ENCODE data around the gene ELP2. TPM values are rescaled to one million over a fixed set of nuclear protein-coding genes. Genes with fewer than 3 reads are reported as not detected.

ELP2 gene
- total and polyA plus RNA-seq, 9 of the 15 experiments (the other 6 are each of a cell fraction or from before 2014, with no cell fraction given), result 76.8 to 192 (median 140) TPM

DNA sequence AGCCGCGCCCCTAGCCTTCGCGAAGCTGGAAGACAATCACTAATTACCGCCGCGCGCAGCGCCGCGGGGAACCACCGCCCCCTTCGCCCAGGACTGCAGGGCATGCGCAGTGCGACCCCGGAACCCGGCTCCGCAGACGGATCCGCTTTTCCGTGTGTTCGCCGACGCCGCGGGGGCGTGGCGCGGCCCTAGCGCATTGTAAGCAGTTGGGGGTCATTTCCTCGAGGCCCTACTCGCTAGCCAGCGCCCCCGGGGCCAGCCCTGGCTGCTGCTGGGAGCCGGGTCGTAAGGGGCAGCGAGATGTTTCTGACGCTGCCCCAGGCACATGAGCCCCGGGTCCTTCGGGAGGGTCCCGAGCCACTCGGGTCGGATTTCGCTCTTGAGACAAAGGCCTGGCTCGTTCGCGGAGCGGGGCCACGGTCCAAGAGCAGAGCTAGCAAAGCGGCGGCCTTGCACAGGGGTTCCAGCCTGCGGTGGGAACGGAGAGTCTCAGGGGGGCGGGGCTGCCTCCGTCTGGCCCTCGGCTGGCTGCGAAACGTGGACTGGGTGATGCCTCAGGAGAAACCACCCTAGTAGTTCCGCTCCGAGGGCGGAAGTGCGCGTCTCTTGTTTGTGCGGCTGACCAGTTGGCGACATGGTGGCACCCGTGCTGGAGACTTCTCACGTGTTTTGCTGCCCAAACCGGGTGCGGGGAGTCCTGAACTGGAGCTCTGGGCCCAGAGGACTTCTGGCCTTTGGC lies at the start of gene ELP2, which contains the start of gene SLC39A6 (continued):
- TF ChIP-seq HDAC2 (IDR thresholded peaks at IDR 0.05) (0 out of 2 replicates have a peak, but pooled peaks have one; percentile 95), SMAD4 (CRISPR knock-in tag; conservative IDR thresholded peaks at IDR 0.05) (peak; percentile 63), RBBP5 (IDR thresholded peaks at IDR 0.05; ENCODE audit: borderline replicate concordance, insufficient read depth, low read length, poor library complexity, severe bottlenecking) (peak; percentile 88), ZNF224 (CRISPR knock-in tag; IDR thresholded peaks at IDR 0.05) (no peak), ARID1B (IDR thresholded peaks at IDR 0.05) (peak; percentile 44; the same call in 1 of the 2 replicates), ZSCAN29 (IDR thresholded peaks at IDR 0.05) (peak; percentile 55; the same call in 1 of the 2 replicates), SRSF7 (optimal IDR thresholded peaks at IDR 0.05; ENCODE audit: low read depth, low read length) (no peak), SAFB (IDR thresholded peaks at IDR 0.05; ENCODE audit: borderline replicate concordance, low read depth, low read length) (no peak; the same call in 1 of the 2 replicates), FOXP1 (CRISPR knock-in tag; IDR thresholded peaks at IDR 0.05) (peak; percentile 4; the same call in 1 of the 2 replicates), ZNF121 (CRISPR knock-in tag; conservative IDR thresholded peaks at IDR 0.05) (no peak), SMAD1 (IDR thresholded peaks at IDR 0.05; ENCODE audit: low read depth, low read length, partially characterized antibody) (peak; percentile 66), HNRNPK (IDR thresholded peaks at IDR 0.05; ENCODE audit: low read depth, low read length, poor library complexity, severe bottlenecking) (no peak), ZNF57 (CRISPR knock-in tag; IDR thresholded peaks at IDR 0.05) (no peak), SRF (CRISPR knock-in tag; IDR thresholded peaks at IDR 0.05) (peak in 1 of 2 experiments; percentile 23; a peak in 1 of 4 replicates), KLF13 (tag; IDR thresholded peaks at IDR 0.05; ENCODE audit: borderline replicate concordance, low read depth) (peak; percentile 93), POU5F1 (IDR thresholded peaks at IDR 0.05; ENCODE audit: borderline replicate concordance, low read depth, low read length, partially characterized antibody) (peak; percentile 26), SMC3 (conservative IDR thresholded peaks at IDR 0.05; ENCODE audit: insufficient read depth, low read depth, low read length) (no peak), CBX5 (IDR thresholded peaks at IDR 0.05; ENCODE audit: borderline replicate concordance, low read depth) (no peak), KDM5B (IDR thresholded peaks at IDR 0.05; ENCODE audit: insufficient replicate concordance, low read depth, low read length) (peak; percentile 90)
- TF ChIP-seq, protein P1, sequence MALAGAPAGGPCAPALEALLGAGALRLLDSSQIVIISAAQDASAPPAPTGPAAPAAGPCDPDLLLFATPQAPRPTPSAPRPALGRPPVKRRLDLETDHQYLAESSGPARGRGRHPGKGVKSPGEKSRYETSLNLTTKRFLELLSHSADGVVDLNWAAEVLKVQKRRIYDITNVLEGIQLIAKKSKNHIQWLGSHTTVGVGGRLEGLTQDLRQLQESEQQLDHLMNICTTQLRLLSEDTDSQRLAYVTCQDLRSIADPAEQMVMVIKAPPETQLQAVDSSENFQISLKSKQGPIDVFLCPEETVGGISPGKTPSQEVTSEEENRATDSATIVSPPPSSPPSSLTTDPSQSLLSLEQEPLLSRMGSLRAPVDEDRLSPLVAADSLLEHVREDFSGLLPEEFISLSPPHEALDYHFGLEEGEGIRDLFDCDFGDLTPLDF (CRISPR knock-in tag; IDR thresholded peaks at IDR 0.05), result peak; percentile 82
- TF ChIP-seq, protein P2, sequence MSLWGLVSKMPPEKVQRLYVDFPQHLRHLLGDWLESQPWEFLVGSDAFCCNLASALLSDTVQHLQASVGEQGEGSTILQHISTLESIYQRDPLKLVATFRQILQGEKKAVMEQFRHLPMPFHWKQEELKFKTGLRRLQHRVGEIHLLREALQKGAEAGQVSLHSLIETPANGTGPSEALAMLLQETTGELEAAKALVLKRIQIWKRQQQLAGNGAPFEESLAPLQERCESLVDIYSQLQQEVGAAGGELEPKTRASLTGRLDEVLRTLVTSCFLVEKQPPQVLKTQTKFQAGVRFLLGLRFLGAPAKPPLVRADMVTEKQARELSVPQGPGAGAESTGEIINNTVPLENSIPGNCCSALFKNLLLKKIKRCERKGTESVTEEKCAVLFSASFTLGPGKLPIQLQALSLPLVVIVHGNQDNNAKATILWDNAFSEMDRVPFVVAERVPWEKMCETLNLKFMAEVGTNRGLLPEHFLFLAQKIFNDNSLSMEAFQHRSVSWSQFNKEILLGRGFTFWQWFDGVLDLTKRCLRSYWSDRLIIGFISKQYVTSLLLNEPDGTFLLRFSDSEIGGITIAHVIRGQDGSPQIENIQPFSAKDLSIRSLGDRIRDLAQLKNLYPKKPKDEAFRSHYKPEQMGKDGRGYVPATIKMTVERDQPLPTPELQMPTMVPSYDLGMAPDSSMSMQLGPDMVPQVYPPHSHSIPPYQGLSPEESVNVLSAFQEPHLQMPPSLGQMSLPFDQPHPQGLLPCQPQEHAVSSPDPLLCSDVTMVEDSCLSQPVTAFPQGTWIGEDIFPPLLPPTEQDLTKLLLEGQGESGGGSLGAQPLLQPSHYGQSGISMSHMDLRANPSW (CRISPR knock-in tag; IDR thresholded peaks at IDR 0.05), result no peak

All from K562 (cell line).